NCI-H2081 treated with DMSO at 0.1 percent for 48 hours (cell line): ENCODE measurements around the gene GP2.

Source experiments
- DNase-seq: peaks from one replicate; lab custom pipeline; 2025; lab: John Stamatoyannopoulos, UW

GP2 gene

GRCh38 chr16:20307240-20307671 is 20.1 kb downstream of the GP2 start:
- DNase-seq, result no peak

GRCh38 chr16:20306401-20306800 is 20.9 kb downstream of the GP2 start:
- DNase-seq, result no peak

DNA sequence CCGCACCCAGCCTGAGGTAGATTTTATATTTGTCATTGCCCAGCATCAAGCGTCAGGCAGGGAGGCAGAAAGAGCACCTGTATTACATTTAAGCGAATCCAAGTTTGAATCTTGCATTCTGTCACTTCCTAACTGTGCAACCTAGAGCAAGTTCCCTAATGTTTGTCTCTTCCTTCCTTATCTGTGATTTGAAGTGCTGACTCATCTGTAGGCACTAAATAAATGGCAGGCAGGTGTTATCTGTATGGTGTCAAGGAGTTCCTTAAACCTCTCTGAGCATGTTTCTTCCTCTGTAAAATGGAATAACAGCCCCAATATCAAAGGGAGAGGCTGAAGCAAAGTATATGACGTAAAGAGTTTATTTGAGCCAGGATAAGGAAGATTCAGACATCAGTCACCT is 24.3 kb downstream of the GP2 start:
- DNase-seq, result no peak

DNA sequence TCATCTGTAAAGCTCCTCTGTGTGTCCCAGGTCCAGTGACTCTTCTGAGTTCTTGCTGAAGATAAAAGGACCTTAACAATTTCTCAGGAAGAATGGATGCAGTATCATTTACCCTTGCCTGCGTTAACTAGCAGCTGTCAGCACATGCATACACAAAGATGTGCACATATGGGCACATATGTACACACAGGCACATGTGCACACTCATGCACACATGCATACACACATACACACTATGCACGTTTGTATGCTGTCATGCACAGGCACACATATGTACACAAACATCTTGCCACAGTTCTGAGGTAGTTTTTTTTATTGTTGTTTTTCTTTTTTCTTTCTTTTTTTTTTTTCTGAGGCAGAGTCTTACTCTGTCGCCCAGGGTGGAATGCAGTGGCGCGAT is 24.9 kb downstream of the GP2 start:
- no peak for DNase-seq

- DNase-seq, result no peak
Measured at GRCh38 chr16:20301840-20302239, 25.5 kb downstream of the GP2 start.

GRCh38 chr16:20300312-20301097 is 26.8 kb downstream of the GP2 start:
- DNase-seq, result peak; percentile 23

DNA sequence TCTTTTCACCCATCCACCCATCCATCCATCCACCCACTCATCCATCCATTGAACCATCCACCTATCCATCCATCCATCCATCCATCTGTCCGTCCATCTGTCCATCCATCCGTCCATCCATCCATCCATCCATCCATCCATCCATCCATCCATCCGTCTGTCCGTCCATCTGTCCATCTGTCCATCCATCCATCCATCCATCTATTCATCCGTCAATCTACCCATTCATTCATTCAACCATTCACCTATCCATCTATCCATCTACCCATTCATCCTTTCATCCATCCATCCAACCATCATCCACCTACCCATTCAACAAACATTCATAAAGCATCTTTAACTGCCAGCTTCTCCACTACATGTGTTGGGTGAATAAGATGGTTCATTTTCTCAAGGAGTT is 28.9 kb downstream of the GP2 start:
- no peak for DNase-seq

GRCh38 chr16:20291208-20292206 is 35.8 kb downstream of the GP2 start:
- no peak for DNase-seq

DNA sequence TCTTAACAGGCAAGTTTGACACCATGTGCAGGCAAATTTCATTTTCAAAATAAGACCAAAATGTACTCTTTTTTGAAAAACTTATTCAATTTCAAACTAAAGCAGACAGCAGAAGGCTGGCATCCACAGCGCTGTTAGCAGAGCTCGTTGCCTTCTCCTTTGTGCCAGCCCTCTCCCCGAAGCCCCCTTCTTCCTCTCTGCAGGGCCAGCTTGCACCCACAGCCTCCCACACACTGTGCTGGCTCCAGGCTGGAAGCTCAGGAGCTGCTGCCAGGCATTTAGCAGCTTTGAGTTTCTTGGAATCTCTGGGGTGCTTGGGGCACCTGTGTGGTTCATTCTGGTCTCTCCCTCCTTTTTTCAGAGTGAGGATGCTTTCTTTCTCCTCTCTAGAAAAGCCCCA is 37.7 kb downstream of the GP2 start:
- DNase-seq, result no peak

GRCh38 chr16:20285993-20286499 is 41.3 kb downstream of the GP2 start:
- no peak for DNase-seq

- DNase-seq, result no peak
Measured at GRCh38 chr16:20280259-20280658, 47.1 kb downstream of the GP2 start.

- DNase-seq, result no peak
Measured at GRCh38 chr16:20271893-20272292, 55.4 kb downstream of the GP2 start.

DNA sequence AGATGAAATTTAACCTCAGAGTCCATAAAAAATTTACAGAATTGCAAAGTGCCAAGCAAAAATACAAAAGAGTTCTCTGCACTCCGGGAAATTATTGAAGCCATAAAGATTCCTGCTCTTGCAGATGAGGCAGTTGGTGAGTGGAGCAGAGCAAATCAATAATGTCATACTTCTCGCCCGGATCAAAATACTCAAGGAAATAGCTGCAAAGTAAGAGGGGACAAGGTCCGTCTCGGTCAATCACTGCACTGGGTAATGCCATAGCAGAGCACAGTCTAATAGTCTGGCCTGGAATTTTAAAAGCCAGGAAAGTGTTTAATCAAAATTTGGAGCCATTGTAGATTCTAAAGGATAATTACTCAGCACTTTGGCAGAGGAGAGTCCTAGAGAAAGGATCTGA is 58.9 kb downstream of the GP2 start:
- no peak for DNase-seq

DNA sequence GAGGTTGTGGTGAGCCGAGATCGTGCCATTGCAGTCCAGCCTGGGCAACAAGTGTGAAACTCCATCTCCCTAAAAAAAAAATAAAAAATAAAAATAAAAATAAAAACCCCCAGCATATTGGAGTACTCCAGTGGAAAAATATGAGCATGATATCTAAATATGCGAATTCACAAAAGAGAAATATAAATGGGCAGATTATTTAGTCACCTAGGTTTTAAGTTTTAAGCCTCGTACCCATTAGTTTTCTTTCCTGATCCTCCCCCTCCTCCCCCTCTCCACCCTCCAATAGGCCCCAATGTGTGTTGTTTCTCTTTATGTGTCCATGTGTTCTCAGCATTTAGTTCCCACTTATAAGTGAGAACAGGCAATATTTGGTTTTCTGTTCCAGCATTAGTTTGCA is 62.3 kb downstream of the GP2 start:
- no peak for DNase-seq

DNA sequence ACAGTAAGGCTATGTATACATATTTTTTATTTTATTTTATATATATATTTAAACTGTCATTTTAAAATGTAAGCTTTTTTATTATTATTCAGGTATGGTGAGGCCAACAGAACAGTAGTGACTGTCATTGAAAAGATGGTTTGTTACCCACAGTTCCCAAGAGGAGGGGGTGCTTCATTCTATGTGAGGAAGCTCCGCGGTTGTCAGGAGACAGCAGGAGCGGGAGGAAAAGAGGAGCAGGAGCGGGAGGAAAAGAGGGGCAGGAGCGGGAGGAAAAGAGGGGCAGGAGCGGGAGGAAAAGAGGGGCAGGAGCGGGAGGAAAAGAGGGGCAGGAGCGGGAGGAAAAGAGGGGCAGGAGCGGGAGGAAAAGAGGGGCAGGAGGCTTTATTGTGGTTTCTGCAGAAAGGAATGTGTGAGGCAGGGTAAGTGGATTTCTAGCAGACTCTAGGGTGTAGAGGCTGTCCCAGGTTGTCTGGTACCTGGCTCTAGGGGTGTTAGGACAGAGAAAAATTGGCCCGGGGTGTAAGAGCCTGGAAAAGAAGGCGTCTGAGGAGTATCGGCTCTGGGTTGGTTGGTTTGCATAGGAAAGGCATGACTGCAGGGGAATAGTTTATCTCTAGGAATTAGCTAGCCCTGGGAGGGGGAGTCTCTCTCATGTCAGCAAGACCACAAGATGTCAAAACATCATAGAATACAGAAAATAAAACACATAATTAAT is 64.0 kb downstream of the GP2 start:
- DNase-seq, result no peak

DNA sequence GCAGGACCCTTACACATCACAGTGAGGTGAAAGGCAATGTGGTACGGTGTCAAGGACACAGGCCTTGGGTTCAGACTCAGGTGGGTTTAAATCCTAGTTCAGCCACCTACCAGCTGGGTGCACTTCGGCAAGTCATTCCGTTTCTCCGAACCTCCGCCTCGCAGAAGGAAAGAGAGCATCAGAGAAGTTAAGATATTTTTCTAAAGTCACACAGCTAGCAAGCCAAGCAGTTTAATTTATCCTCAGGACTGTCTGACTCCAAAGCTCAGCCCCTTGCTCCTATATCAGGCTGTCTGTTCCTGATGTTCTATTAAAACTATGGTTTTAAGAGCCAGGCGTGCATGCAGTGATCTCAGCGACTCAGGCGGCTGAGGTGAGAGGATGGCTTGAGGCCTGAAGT is 65.1 kb downstream of the GP2 start:
- DNase-seq, result no peak

DNA sequence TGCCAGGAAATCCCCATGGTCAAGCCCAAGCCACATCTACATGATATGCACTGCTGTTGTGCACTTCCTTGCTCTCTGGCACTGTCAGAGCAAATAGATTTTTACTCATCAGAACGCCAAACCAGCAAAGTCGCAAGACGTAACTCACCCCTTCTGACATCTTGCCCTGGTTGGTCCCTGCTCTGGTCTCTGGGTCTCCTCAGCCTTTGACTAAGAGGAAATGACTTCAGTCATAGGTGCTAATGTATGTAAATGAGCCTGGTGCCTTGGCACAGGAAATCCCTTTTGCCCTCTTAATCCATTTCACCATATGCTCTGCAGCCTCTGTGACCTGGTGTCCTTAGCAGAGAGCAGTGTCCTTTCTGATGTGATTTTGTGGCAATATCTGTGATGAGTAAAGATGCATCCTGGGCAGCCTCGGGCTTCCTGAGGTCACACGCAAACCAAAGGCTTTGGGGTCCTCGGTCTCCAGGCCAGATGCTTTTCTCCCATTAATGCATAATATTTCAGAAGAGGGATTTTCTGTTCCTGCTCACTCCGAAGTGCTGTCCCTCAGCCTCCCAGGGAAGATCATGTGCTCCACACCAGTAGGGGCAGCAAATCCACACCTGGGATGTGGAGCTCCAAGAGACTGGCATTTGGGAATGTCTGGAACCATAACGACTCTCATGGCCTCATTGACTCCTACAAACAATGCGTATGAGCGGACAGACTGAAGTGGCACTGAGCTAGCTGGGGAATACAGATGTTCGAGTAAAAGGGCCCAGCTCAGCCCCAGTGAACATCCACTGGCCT is 66.9 kb downstream of the GP2 start:
- no peak for DNase-seq
